ENCODE measurements around the gene BRINP3. TPM values are rescaled to one million over a fixed set of nuclear protein-coding genes. Genes with fewer than 3 reads are reported as not detected.
A peak's percentile ranks its signal among the peaks of the same experiment; 100 is the strongest.

Gene BRINP3
- total and polyA plus RNA-seq, 9 of the 15 experiments (the other 6 are each of a cell fraction or from before 2014, with no cell fraction given): 0.09 to 0.75 (median 0.19) TPM; not detected in 1

DNA sequence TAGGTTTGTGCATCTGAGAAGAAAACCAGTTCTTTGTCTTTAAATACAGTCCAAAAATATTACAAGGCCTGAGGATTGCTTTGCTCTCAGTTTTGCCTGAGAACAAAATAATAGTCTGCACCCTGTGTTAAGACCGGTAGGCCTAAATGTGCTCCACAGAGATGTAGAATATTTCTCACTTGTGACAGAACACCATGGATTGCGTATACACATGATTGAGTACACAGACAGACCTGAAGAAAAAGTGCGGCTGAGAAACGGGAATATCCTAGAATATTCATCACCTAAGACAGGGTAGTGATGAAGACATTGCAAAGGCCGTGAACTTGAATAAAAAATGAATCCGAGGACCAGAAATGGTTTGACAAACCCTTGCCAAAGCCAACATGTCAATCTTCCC lies 155.4 kb downstream of the BRINP3 start:
- ChIA-PET CTCF (ENCODE audit: low intra/inter-chr PET ratio) (no interaction called here), POLR2A (no interaction called here)
- Histone ChIP-seq H3K4me3 (no peak overlapping the region), H2AFZ (ENCODE audit: low read depth, low read length) (no peak overlapping the region), H3K9ac (ENCODE audit: insufficient read depth in 1 of 2, low read depth in 2 of 2, low read length in 2 of 2) (no peak overlapping the region), H3K36me3 (ENCODE audit: control insufficient read depth, insufficient read depth, low read length) (no peaks in the 10 kb centered on the region), H4K20me1 (replicated peaks; ENCODE audit: control insufficient read depth, insufficient read depth, low read length) (no peaks in the 10 kb centered on the region), H3K9me3 (replicated peaks; ENCODE audit: control insufficient read depth, insufficient read depth, low read depth, low read length) (no peaks in the 10 kb centered on the region), H3K27me3 (ENCODE audit: control insufficient read depth in 2 of 2, insufficient read depth in 2 of 2, low read length in 2 of 2) (no peaks in the 10 kb centered on the region), H3K27ac (ENCODE audit: extremely low read depth, low read depth, low read length) (no peak overlapping the region), H3K9me1 (ENCODE audit: control insufficient read depth, insufficient read depth, low read length) (no peaks in the 10 kb centered on the region), H3K79me2 (ENCODE audit: control insufficient read depth, insufficient read depth, low read length) (no peaks in the 10 kb centered on the region), H3K4me1 (replicated peaks in 1 of 2; ENCODE audit: control insufficient read depth in 2 of 2, insufficient read depth in 2 of 2, low read length in 2 of 2) (no peaks in the 10 kb centered on the region), H3K4me2 (ENCODE audit: insufficient read depth, low read length) (no peak overlapping the region)
- DNase-seq (ENCODE audit: extremely low read depth in 1 of 4, low spot score in 3 of 4) (no peak), FAIRE-seq (no peak), ATAC-seq (no peak)
- intact Hi-C loops (cut with micrococcal nuclease): no loop called here
- no peak for TF ChIP-seq MTF1 (CRISPR knock-in tag; IDR thresholded peaks at IDR 0.05; ENCODE audit: borderline replicate concordance)
- no peak for TF ChIP-seq SREBF1 (IDR thresholded peaks at IDR 0.05; ENCODE audit: borderline replicate concordance, low read depth, low read length)
- no peak for TF ChIP-seq HDAC1 (IDR thresholded peaks at IDR 0.05)
- TF ChIP-seq ZNF780A (CRISPR knock-in tag; IDR thresholded peaks at IDR 0.05): no peak
- TF ChIP-seq ZBTB8A (IDR thresholded peaks at IDR 0.05; ENCODE audit: partially characterized antibody): no peak
- in situ Hi-C loops (cut with MboI): no loop called here
- no TSS peak for BruUV-seq (replicated peaks)
- WGBS (ENCODE audit: insufficient coverage, low coverage, missing lambda C conversion rate): 4% methylated on average over 6 of the region's 6 CpGs

DNA sequence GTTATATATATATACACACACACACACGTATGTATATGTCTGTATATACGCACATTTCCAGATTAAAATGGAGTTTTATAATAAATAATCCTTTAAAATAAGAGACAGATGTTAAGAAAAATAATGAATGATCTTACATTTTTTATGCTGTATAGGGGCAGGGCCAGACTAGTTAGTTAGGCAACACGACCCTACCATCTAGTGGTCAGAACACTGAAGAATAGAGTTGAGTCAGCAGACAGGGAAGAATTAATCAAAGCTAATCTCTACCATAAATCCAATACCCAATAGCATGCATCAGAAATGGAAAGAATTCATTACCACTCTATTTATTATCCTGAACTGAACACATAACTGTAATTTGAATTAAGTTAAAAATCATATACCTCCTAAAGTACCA lies 156.7 kb downstream of the BRINP3 start:
- Histone ChIP-seq H3K9me1 (ENCODE audit: control insufficient read depth, insufficient read depth, low read length) (no peaks in the 10 kb centered on the region), H3K4me3 (no peak overlapping the region), H2AFZ (ENCODE audit: low read depth, low read length) (no peak overlapping the region), H3K79me2 (ENCODE audit: control insufficient read depth, insufficient read depth, low read length) (no peaks in the 10 kb centered on the region), H4K20me1 (replicated peaks; ENCODE audit: control insufficient read depth, insufficient read depth, low read length) (no peaks in the 10 kb centered on the region), H3K4me1 (replicated peaks in 1 of 2; ENCODE audit: control insufficient read depth in 2 of 2, insufficient read depth in 2 of 2, low read length in 2 of 2) (no peaks in the 10 kb centered on the region), H3K27me3 (ENCODE audit: control insufficient read depth in 2 of 2, insufficient read depth in 2 of 2, low read length in 2 of 2) (no peaks in the 10 kb centered on the region), H3K9me3 (replicated peaks; ENCODE audit: control insufficient read depth, insufficient read depth, low read depth, low read length) (no peaks in the 10 kb centered on the region), H3K36me3 (ENCODE audit: control insufficient read depth, insufficient read depth, low read length) (no peaks in the 10 kb centered on the region), H3K27ac (ENCODE audit: extremely low read depth, low read depth, low read length) (no peak overlapping the region), H3K4me2 (ENCODE audit: insufficient read depth, low read length) (no peak overlapping the region), H3K9ac (ENCODE audit: insufficient read depth in 1 of 2, low read depth in 2 of 2, low read length in 2 of 2) (no peak overlapping the region)
- no peak for ATAC-seq
- intact Hi-C loops (cut with micrococcal nuclease) (no loop called here), in situ Hi-C loops (cut with MboI) (no loop called here)
- TF ChIP-seq ZNF354B (CRISPR knock-in tag; IDR thresholded peaks at IDR 0.05): no peak
- TF ChIP-seq RAD21 (CRISPR knock-in tag; conservative IDR thresholded peaks at IDR 0.05 in 1 of 2, IDR thresholded peaks at IDR 0.05 in 1 of 2): peak in 1 of 2 experiments; percentile 18; a peak in 1 of 4 replicates
- ChIA-PET CTCF (ENCODE audit: low intra/inter-chr PET ratio) (no interaction called here), POLR2A (no interaction called here)
- no peak for FAIRE-seq
- whole genome bisulfite sequencing (ENCODE audit: insufficient coverage, low coverage, missing lambda C conversion rate): 4% methylated on average over 3 of the region's 3 CpGs
- DNase-seq (ENCODE audit: extremely low read depth in 1 of 4, low spot score in 3 of 4): peak in 1 of 4 experiments; percentile 5
- BruUV-seq (replicated peaks): no TSS peak
